Mesothelial cell of epicardium (in vitro differentiated cells): ENCODE data around the gene MAP3K1. TPM values are rescaled to one million over a fixed set of nuclear protein-coding genes. Genes with fewer than 3 reads are reported as not detected.

Experiments used
- DNase-seq, 2 experiments: peaks; one replicate each; pipeline ENCODE4 v3.0.0; 2021; ENCODE audit warnings: low spot score in 2 of 2; ENCODE audit not compliant: unreplicated experiment in 2 of 2
- H3K27ac Mint-ChIP-seq: 2 replicates; pipeline ENCODE4 v1.8.0; 2021; ENCODE audit warnings: mixed read lengths
- H3K27me3 Mint-ChIP-seq: 2 replicates; pipeline ENCODE4 v1.8.0; 2021; ENCODE audit warnings: low read depth, mixed read lengths
- H3K36me3 Mint-ChIP-seq: 2 replicates; pipeline ENCODE4 v1.8.0; 2021; ENCODE audit warnings: mixed read lengths
- H3K4me1 Mint-ChIP-seq: 2 replicates; pipeline ENCODE4 v1.8.0; 2021; ENCODE audit warnings: mixed read lengths
- H3K4me3 Mint-ChIP-seq: 2 replicates; pipeline ENCODE4 v1.8.0; 2021; ENCODE audit warnings: mild to moderate bottlenecking, moderate library complexity, mixed read lengths
- H3K9me3 Mint-ChIP-seq: 2 replicates; pipeline ENCODE4 v1.8.0; 2021; ENCODE audit warnings: mixed read lengths
- CTCF ChIP-seq: fragments of 200-600 bp; sonication (generic); IDR thresholded peaks from one replicate; pipeline ENCODE4 v1.5.0; 2021; ENCODE audit warnings: antibody characterized with exemption; ENCODE audit not compliant: unreplicated experiment
- total RNA-seq: library from RNA; stranded (reverse); gene quantifications from 3 replicates; pipeline ENCODE4 v1.2.1, GENCODE V29; 2021

The MAP3K1 gene
- total RNA-seq, 1 donor from 2014 or later = 54.8 TPM

- no peak for TF ChIP-seq CTCF
These were observed 35.1 kb downstream of the MAP3K1 start for GRCh38 chr5:56850423-56850822.

GRCh38 chr5:56851258-56851941 is 36.1 kb downstream of the MAP3K1 start:
- H3K27ac Mint-ChIP-seq = peak overlapping the region; percentile 50
- TF ChIP-seq CTCF = no peak

More at GRCh38 chr5:56850423-56850822, 35.1 kb downstream of the MAP3K1 start:
- Mint-ChIP-seq H3K4me1 (peaks cover 61% of the 10 kb centered on the region), H3K27ac (no peak overlapping the region), H3K36me3 (no peaks in the 10 kb centered on the region), H3K4me3 (no peak overlapping the region), H3K9me3 (no peaks in the 10 kb centered on the region), H3K27me3 (no peaks in the 10 kb centered on the region)
- no peak for DNase-seq

GRCh38 chr5:56852228-56853000 is 37.1 kb downstream of the MAP3K1 start:
- DNase-seq = no peak
- peaks cover 55% of the 10 kb centered on the region for H3K4me1 Mint-ChIP-seq
- H3K27ac Mint-ChIP-seq = peak overlapping the region; percentile 68
- H3K27me3 Mint-ChIP-seq = no peaks in the 10 kb centered on the region
- no peak for TF ChIP-seq CTCF
- H3K9me3 Mint-ChIP-seq = no peaks in the 10 kb centered on the region
- H3K36me3 Mint-ChIP-seq = no peaks in the 10 kb centered on the region
- no peak overlapping the region for H3K4me3 Mint-ChIP-seq

More at GRCh38 chr5:56851258-56851941, 36.1 kb downstream of the MAP3K1 start:
- Mint-ChIP-seq H3K4me3 (no peak overlapping the region), H3K4me1 (peaks cover 57% of the 10 kb centered on the region), H3K36me3 (no peaks in the 10 kb centered on the region), H3K9me3 (no peaks in the 10 kb centered on the region), H3K27me3 (no peaks in the 10 kb centered on the region)
- no peak for DNase-seq

GRCh38 chr5:56853698-56854097 is 38.3 kb downstream of the MAP3K1 start:
- Mint-ChIP-seq H3K4me1 (peaks cover 51% of the 10 kb centered on the region), H3K27ac (peak overlapping the region; percentile 35)

GRCh38 chr5:56854920-56855319 is 39.6 kb downstream of the MAP3K1 start:
- peak overlapping the region; percentile 75 for H3K27ac Mint-ChIP-seq
- no peaks in the 10 kb centered on the region for H3K36me3 Mint-ChIP-seq
- peaks cover 47% of the 10 kb centered on the region for H3K4me1 Mint-ChIP-seq
- H3K9me3 Mint-ChIP-seq = no peaks in the 10 kb centered on the region
- no peak overlapping the region for H3K4me3 Mint-ChIP-seq
- H3K27me3 Mint-ChIP-seq = no peaks in the 10 kb centered on the region
- TF ChIP-seq CTCF = no peak
- no peak for DNase-seq

More at GRCh38 chr5:56853698-56854097, 38.3 kb downstream of the MAP3K1 start:
- H3K36me3 Mint-ChIP-seq = no peaks in the 10 kb centered on the region
- H3K27me3 Mint-ChIP-seq = no peaks in the 10 kb centered on the region
- H3K9me3 Mint-ChIP-seq = no peaks in the 10 kb centered on the region
- no peak overlapping the region for H3K4me3 Mint-ChIP-seq
- DNase-seq = no peak
- no peak for TF ChIP-seq CTCF
